Activated naive CD8-positive, alpha-beta T cell (primary cell): ENCODE results near the gene SFMBT1.

ENCODE experiments used
- H3K27ac Mint-ChIP-seq: one replicate; pipeline ENCODE4 v1.8.0; 2021; ENCODE audit warnings: mixed read lengths
- H3K27me3 Mint-ChIP-seq: one replicate; pipeline ENCODE4 v1.8.0; 2021; ENCODE audit warnings: mixed read lengths
- H3K36me3 Mint-ChIP-seq: one replicate; pipeline ENCODE4 v1.8.0; 2021; ENCODE audit warnings: mixed read lengths
- H3K4me1 Mint-ChIP-seq: one replicate; pipeline ENCODE4 v1.8.0; 2021; ENCODE audit warnings: low read depth, mixed read lengths
- H3K4me3 Mint-ChIP-seq: one replicate; pipeline ENCODE4 v1.8.0; 2021; ENCODE audit warnings: mild to moderate bottlenecking, mixed read lengths
- H3K9me3 Mint-ChIP-seq: one replicate; pipeline ENCODE4 v1.8.0; 2021; ENCODE audit warnings: low read depth, mixed read lengths

The SFMBT1 gene

DNA sequence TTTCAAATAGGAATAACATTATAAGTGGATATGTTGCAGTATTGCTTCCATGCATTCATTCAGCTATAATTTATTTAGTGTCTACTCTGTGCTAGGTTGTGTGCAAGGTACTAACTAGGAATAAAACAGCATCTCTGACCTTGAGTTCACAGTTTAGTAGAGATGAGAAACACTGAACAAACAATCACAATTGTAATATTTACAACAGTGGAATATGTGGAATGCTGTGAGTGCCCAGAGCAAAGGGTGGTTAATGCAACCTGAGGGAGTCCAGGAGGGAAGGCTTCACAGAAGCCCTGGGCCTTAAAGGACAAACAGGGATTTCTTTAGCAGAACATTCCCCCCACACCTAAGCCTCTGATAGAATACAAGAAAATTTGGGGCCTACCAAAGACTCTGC lies 13.3 kb downstream of the SFMBT1 start:
- Mint-ChIP-seq H3K9me3 (no peaks in the 10 kb centered on the region), H3K27me3 (no peaks in the 10 kb centered on the region), H3K4me1 (peaks cover 58% of the 10 kb centered on the region), H3K36me3 (no peaks in the 10 kb centered on the region), H3K27ac (no peak overlapping the region), H3K4me3 (no peak overlapping the region)

DNA sequence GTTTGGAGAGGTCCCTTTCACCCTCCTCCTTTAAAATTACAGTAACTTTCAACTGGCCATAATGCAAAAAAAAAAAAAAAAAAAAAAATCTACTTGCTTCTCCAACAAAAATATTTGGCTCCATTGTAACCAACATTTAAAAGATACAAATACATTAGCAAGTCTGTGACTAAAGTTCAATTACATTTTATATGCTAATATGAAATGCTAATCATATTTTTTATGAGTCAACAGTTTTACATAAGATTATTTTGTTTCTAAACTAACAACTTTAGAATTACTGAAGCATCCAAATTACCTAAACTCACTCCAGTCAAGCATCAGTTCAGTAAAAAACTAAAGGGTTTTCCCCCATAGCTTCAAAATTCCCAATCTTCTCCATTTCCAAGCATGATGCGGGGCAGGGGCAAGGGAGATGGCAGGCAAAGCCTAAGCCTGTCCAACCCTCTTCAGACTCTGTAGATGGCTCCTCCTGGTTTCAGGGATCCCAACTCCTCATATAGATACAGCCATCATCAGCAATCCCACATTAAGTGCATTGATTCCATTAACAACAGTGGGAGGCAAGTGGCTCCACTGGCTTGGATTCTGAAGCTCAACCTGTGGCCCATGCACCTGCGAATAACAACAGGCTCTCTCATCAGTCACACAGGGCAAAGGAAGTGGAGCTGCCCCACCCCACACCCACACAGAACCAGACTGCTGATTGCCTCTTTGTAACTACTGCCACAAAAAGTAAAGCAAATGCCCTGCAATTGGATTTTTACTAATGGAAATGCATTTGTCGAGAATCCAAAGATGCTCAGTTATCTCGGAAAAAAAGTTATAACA lies 15.0 kb downstream of the SFMBT1 start:
- Mint-ChIP-seq H3K27me3 (no peaks in the 10 kb centered on the region), H3K36me3 (no peaks in the 10 kb centered on the region), H3K9me3 (no peaks in the 10 kb centered on the region), H3K4me1 (peaks cover 53% of the 10 kb centered on the region), H3K27ac (peak overlapping the region; percentile 54), H3K4me3 (peak overlapping the region; percentile 27)

DNA sequence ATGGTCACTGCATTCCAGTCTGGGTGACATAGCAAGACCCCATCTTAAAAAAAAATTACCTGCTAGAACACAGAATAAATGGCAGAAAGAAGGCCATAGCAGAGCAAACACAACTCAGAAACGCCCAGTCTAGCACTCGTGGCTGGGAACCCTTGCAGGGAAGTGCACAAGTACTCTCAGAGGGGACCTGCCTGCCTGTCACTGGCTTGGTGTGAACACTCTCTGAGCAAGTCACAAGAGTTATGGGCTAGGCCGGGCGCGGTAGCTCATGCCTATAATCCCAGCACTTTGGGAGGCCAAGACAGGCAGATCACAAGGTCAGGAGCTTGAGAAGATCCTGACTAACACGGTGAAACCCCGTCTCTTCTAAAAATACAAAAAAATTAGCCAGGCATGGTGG lies 17.2 kb downstream of the SFMBT1 start:
- H3K9me3 Mint-ChIP-seq = no peaks in the 10 kb centered on the region
- H3K27me3 Mint-ChIP-seq = no peaks in the 10 kb centered on the region
- no peak overlapping the region for H3K27ac Mint-ChIP-seq
- H3K4me1 Mint-ChIP-seq = peaks cover 54% of the 10 kb centered on the region
- H3K4me3 Mint-ChIP-seq = no peak overlapping the region
- H3K36me3 Mint-ChIP-seq = no peaks in the 10 kb centered on the region

DNA sequence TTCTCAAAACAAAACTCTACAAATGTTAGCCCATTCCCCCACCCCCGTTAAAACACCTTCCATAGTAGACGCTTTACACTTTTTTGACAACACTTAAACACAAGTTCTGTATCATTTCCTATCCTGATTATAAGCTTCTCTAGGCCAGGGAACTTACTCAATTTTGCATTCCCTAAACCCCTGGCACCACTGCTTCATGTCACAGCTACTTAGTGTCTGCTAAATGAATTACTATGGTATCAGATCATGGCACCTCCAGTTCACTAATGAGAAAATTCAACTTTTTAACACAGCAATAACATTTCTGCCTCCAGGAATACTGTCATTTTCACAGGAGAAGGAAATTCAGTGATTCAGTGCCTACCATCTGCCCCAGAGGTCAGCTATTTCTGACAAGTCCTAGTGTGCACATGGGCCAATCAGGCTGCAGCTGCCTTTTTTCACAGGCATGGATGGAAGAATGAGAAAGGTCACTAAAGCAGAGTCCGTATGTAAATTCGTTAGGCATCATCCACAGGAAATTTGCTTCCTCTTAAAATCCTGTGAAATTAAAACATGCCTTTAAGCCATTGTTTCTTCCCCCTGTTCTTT lies 18.5 kb downstream of the SFMBT1 start:
- no peak overlapping the region for H3K27ac Mint-ChIP-seq
- peaks cover 60% of the 10 kb centered on the region for H3K4me1 Mint-ChIP-seq
- no peaks in the 10 kb centered on the region for H3K36me3 Mint-ChIP-seq
- no peaks in the 10 kb centered on the region for H3K27me3 Mint-ChIP-seq
- no peaks in the 10 kb centered on the region for H3K9me3 Mint-ChIP-seq
- no peak overlapping the region for H3K4me3 Mint-ChIP-seq

DNA sequence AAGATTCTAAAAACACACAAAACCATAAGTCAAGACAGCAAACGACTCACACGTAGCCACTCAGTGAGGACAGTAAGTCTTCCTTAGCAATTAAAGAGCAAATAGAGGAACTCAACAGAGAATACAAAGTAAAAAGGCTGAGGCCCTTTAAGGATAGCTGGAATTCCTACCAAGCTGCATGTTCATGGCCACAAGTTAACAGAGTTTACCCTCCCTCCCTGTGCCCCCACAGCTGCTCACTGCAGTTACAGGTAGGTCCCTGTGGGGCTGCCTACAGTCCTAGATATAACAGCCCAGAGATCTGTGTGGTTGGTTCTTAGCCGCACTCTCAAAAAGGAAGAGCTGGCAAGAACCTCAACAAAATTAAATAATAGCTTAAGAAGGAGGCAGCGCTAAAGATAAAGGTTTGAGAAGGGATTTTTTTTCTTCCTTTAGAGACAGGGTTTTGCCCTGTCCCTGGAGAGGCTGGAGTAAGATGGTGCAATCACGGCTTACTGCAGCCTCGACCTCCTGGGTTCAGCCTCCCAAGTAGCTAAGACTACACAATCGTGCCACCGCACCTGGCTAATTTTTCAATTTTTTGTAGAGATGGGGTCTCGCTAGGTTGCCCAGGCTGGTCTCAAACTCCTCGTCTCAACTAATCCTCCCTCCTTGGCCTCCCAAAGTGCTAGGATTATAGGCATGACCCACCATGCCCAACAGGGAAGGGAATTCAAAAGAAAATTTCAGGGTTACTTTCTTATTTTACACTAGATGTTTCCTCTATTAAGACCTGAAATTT lies 19.3 kb downstream of the SFMBT1 start:
- H3K4me1 Mint-ChIP-seq = peaks cover 55% of the 10 kb centered on the region

GRCh38 chr3:53024315-53024714 lies 21.6 kb downstream of the SFMBT1 start:
- Mint-ChIP-seq H3K9me3 (no peaks in the 10 kb centered on the region), H3K36me3 (peaks cover 8% of the 10 kb centered on the region), H3K4me3 (no peak overlapping the region), H3K27ac (no peak overlapping the region), H3K27me3 (no peaks in the 10 kb centered on the region), H3K4me1 (peaks cover 51% of the 10 kb centered on the region)

More for the DNA sequence above, 19.3 kb downstream of the SFMBT1 start:
- Mint-ChIP-seq H3K9me3 (no peaks in the 10 kb centered on the region), H3K27me3 (no peaks in the 10 kb centered on the region), H3K36me3 (peaks cover under 1% of the 10 kb centered on the region), H3K27ac (peak overlapping the region; percentile 16), H3K4me3 (no peak overlapping the region)

GRCh38 chr3:53023072-53023823 lies 22.6 kb downstream of the SFMBT1 start:
- Mint-ChIP-seq H3K4me1 (peaks cover 58% of the 10 kb centered on the region), H3K36me3 (peaks cover 13% of the 10 kb centered on the region), H3K9me3 (no peaks in the 10 kb centered on the region), H3K4me3 (no peak overlapping the region), H3K27ac (no peak overlapping the region), H3K27me3 (no peaks in the 10 kb centered on the region)

DNA sequence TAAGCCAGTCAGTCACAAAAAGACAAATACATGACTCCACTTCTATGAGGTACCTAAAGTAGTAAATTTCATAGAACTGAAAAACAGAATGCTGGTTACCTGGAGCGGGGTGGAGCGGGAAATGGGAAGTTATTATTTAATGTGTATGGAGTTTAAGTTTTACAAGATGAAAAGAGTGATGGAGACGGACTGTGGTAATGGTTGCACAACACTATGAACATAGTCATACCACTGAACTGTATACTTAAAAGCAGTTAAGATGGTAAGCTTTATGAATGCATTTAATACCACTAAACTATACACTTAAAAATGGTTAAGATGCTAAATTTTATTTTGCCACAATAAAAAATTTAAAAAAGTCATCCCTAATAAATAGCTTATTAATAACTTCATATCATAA lies 23.2 kb downstream of the SFMBT1 start:
- H3K27ac Mint-ChIP-seq = no peak overlapping the region
- no peaks in the 10 kb centered on the region for H3K9me3 Mint-ChIP-seq
- no peak overlapping the region for H3K4me3 Mint-ChIP-seq
- peaks cover 14% of the 10 kb centered on the region for H3K36me3 Mint-ChIP-seq
- H3K27me3 Mint-ChIP-seq = no peaks in the 10 kb centered on the region
- peaks cover 60% of the 10 kb centered on the region for H3K4me1 Mint-ChIP-seq

DNA sequence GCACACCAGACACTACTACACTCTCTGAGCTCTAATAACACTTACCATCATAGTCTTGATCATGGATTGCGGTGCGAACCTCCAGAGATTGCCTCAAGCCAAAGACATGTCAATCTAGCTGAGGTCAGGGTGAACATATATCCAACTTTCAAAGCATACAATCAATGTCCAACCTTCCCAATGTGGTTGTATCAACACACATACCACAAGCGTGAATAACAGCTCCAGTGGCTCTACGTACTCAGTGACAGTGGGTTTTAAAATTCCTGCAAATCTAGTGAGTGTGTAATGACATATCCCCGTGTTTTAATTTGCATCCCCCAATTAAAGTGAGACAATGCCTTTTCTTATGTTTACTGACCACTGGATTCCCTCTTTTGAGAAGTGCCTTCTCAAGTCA lies 29.6 kb downstream of the SFMBT1 start:
- no peak overlapping the region for H3K4me3 Mint-ChIP-seq
- peaks cover 46% of the 10 kb centered on the region for H3K4me1 Mint-ChIP-seq
- peaks cover 25% of the 10 kb centered on the region for H3K36me3 Mint-ChIP-seq
- no peaks in the 10 kb centered on the region for H3K9me3 Mint-ChIP-seq
- no peaks in the 10 kb centered on the region for H3K27me3 Mint-ChIP-seq
- no peak overlapping the region for H3K27ac Mint-ChIP-seq

GRCh38 chr3:53011324-53011723 lies 34.5 kb downstream of the SFMBT1 start:
- Mint-ChIP-seq H3K27ac (no peak overlapping the region), H3K27me3 (no peaks in the 10 kb centered on the region), H3K4me3 (no peak overlapping the region), H3K9me3 (no peaks in the 10 kb centered on the region), H3K36me3 (peaks cover 8% of the 10 kb centered on the region), H3K4me1 (peaks cover 40% of the 10 kb centered on the region)

DNA sequence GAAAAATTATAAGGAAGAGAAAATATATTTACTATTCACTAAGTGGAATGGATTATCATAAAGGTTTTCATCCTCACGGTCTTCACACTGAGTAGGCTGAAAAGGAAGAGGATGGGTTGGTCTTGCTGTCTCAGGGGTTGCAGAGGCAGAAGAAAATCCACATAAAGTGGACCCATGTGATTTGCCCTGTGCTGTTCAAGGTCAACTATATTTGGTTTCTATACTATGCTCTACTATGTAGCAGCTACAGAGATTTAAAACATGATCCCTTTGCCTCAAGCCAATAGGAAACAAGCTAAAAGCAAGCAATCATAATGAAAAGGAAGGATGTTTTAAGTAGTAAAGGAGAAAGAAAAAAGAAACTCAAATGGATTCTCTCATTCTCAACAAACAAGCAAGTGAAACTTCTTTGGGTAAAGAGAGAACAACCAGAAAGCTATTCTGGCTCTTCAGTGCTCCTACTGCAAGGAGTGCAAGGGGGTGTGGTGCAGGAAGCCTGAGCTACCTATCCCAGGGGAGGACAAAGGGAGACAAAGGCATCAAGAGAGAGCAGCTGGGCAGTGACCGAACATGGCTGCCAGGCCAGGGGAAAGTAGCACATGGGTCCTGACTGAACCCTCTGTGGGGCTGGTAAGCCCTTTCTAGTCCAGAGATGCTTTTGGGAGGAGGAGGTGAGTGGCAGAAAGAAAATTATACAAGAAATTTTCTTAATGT lies 35.9 kb downstream of the SFMBT1 start:
- peaks cover 38% of the 10 kb centered on the region for H3K4me1 Mint-ChIP-seq
- H3K27ac Mint-ChIP-seq = no peak overlapping the region
- no peaks in the 10 kb centered on the region for H3K9me3 Mint-ChIP-seq
- no peak overlapping the region for H3K4me3 Mint-ChIP-seq
- peaks cover 8% of the 10 kb centered on the region for H3K36me3 Mint-ChIP-seq
- H3K27me3 Mint-ChIP-seq = no peaks in the 10 kb centered on the region

- no peak overlapping the region for H3K4me3 Mint-ChIP-seq
- H3K27me3 Mint-ChIP-seq = no peaks in the 10 kb centered on the region
- H3K4me1 Mint-ChIP-seq = peaks cover 43% of the 10 kb centered on the region
- peaks cover 8% of the 10 kb centered on the region for H3K36me3 Mint-ChIP-seq
- H3K27ac Mint-ChIP-seq = no peak overlapping the region
- no peaks in the 10 kb centered on the region for H3K9me3 Mint-ChIP-seq
Measured at GRCh38 chr3:53008932-53009331, 36.9 kb downstream of the SFMBT1 start.

GRCh38 chr3:53005854-53006513 lies 39.9 kb downstream of the SFMBT1 start:
- H3K36me3 Mint-ChIP-seq = no peaks in the 10 kb centered on the region
- no peak overlapping the region for H3K4me3 Mint-ChIP-seq
- no peaks in the 10 kb centered on the region for H3K27me3 Mint-ChIP-seq
- H3K27ac Mint-ChIP-seq = no peak overlapping the region
- no peaks in the 10 kb centered on the region for H3K9me3 Mint-ChIP-seq
- H3K4me1 Mint-ChIP-seq = peaks cover 35% of the 10 kb centered on the region

DNA sequence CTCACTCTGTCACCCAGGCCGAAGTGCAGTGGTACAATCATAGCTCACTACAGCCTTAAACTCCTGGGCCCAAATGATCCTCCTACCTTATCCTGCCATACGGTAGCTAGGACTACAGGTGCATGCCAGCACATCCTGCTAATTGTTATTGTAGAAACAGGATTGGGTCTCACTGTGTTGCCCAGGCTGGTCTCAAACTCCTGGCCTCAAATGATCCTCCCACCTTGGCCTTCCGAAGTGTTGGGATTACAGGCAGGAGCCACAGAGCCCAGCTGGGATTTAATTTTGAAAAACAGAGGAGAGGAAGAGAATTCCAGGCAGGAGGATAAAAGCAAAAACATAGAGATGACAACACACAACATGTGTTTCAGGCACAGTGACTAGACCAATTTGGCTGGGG lies 40.5 kb downstream of the SFMBT1 start:
- Mint-ChIP-seq H3K36me3 (no peaks in the 10 kb centered on the region), H3K9me3 (no peaks in the 10 kb centered on the region), H3K27me3 (no peaks in the 10 kb centered on the region), H3K27ac (no peak overlapping the region), H3K4me3 (no peak overlapping the region), H3K4me1 (peaks cover 31% of the 10 kb centered on the region)
